C4-2B (cell line): ENCODE results near the gene C1orf159.

ENCODE experiments used
- ZFX ChIP-seq: fragments of 450-650 bp; IDR thresholded peaks from 2 replicates; pipeline ENCODE4 v1.6.1; 2017
- TF ChIP-seq, protein P1 (sequence below): fragments of 450-650 bp; conservative IDR thresholded peaks from 2 replicates; pipeline ENCODE4 v1.5.1; 2017; ENCODE audit warnings: mild to moderate bottlenecking

DNA sequence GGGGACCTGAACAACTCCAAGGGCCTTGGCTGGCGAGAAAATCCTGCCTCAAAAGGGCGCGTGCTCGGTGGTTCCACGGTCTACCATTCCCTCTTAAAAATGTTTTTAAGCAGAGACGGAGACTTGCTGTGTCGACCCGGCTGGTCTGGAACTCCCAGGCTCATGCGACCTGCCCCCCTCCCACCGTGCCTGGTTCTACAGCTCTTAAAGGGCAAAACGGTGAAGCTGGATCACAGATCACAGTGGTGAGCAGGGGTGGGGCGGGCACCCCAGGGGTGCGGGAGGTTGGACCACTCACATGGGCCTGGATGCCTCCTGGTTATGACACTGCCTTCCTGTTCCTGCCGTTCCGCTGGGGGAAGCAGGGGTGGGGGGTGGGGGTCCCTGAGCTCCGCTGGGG is 4.2 kb upstream of the C1orf159 start:
- TF ChIP-seq, protein P1, sequence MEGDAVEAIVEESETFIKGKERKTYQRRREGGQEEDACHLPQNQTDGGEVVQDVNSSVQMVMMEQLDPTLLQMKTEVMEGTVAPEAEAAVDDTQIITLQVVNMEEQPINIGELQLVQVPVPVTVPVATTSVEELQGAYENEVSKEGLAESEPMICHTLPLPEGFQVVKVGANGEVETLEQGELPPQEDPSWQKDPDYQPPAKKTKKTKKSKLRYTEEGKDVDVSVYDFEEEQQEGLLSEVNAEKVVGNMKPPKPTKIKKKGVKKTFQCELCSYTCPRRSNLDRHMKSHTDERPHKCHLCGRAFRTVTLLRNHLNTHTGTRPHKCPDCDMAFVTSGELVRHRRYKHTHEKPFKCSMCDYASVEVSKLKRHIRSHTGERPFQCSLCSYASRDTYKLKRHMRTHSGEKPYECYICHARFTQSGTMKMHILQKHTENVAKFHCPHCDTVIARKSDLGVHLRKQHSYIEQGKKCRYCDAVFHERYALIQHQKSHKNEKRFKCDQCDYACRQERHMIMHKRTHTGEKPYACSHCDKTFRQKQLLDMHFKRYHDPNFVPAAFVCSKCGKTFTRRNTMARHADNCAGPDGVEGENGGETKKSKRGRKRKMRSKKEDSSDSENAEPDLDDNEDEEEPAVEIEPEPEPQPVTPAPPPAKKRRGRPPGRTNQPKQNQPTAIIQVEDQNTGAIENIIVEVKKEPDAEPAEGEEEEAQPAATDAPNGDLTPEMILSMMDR: no peak
- no peak for TF ChIP-seq ZFX
